Measurements from ENCODE around the gene AKR1B15.

DNA sequence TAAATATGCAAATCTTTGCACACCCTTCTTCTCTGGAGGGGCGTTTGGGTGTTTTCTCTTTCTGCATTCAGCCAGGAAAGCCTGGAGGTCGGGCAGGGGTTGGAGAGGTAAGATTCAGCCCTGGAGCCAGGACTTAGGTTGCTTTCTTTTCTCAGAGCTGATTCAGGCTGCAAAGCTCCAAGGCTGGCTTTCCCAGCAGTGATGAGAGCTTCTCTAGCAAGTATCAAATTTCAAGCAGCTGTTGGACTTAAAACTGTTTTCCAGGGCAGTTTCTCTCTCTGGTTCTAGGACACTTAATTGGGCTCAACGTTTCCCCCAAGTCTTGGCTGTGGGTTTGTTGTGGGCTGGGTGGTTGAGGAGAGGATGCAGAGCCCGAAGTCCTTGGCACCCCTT, 20.9 kb upstream of the AKR1B15 start:
- TF ChIP-seq, protein P1, sequence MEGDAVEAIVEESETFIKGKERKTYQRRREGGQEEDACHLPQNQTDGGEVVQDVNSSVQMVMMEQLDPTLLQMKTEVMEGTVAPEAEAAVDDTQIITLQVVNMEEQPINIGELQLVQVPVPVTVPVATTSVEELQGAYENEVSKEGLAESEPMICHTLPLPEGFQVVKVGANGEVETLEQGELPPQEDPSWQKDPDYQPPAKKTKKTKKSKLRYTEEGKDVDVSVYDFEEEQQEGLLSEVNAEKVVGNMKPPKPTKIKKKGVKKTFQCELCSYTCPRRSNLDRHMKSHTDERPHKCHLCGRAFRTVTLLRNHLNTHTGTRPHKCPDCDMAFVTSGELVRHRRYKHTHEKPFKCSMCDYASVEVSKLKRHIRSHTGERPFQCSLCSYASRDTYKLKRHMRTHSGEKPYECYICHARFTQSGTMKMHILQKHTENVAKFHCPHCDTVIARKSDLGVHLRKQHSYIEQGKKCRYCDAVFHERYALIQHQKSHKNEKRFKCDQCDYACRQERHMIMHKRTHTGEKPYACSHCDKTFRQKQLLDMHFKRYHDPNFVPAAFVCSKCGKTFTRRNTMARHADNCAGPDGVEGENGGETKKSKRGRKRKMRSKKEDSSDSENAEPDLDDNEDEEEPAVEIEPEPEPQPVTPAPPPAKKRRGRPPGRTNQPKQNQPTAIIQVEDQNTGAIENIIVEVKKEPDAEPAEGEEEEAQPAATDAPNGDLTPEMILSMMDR (IDR thresholded peaks at IDR 0.05; ENCODE audit: low read length) = no peak
- no peak for TF ChIP-seq EZH2 (IDR thresholded peaks at IDR 0.05; ENCODE audit: borderline replicate concordance, low read length)
